ENCODE results near the gene OTUB1. TPM values are rescaled to one million over a fixed set of nuclear protein-coding genes. Genes with fewer than 3 reads are reported as not detected.

OTUB1 gene
- total RNA-seq, 3 donors from 2014 or later: 50.9 to 81.4 (median 79.3) TPM

DNA sequence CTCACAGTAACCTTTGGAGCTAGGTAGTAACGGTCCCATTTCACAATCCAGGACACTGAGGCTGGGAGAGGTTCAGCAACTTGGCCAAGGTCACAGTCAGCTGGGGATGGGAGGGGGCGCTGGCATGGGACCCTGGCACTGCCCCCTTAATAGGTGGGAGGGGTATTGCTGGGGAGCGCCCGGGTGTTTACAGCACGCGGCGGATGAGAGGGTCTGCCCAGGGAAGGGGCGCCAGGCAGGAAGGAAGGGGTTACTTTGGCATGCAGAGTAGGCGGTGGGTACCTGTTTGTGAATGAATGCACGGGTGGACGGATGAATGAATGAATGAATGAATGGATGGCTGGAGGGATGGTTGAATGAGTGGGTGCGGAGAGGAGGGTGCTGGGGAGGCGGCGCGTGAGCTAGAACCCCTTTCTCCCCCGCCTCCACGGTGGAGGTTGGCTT is 48.9 kb downstream of the OTUB1 start:
- no peak overlapping the region for H3K27ac ChIP-seq
- intact Hi-C loops (cut with DNase I; ENCODE audit: low total_unique reads): no loop called here
- H3K9me3 ChIP-seq: no peaks in the 10 kb centered on the region
- peaks cover 6 to 23% of the 10 kb centered on the region in 2 donors for H3K27me3 ChIP-seq
- peaks cover 5 to 15% of the 10 kb centered on the region in 2 donors for H3K4me1 ChIP-seq
- TF ChIP-seq, protein P1, sequence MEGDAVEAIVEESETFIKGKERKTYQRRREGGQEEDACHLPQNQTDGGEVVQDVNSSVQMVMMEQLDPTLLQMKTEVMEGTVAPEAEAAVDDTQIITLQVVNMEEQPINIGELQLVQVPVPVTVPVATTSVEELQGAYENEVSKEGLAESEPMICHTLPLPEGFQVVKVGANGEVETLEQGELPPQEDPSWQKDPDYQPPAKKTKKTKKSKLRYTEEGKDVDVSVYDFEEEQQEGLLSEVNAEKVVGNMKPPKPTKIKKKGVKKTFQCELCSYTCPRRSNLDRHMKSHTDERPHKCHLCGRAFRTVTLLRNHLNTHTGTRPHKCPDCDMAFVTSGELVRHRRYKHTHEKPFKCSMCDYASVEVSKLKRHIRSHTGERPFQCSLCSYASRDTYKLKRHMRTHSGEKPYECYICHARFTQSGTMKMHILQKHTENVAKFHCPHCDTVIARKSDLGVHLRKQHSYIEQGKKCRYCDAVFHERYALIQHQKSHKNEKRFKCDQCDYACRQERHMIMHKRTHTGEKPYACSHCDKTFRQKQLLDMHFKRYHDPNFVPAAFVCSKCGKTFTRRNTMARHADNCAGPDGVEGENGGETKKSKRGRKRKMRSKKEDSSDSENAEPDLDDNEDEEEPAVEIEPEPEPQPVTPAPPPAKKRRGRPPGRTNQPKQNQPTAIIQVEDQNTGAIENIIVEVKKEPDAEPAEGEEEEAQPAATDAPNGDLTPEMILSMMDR (IDR thresholded peaks at IDR 0.05): no peak
- TF ChIP-seq POLR2A (IDR thresholded peaks at IDR 0.05): no peak
- TF ChIP-seq POLR2AphosphoS5 (IDR thresholded peaks at IDR 0.05): no peak
- H3K36me3 ChIP-seq: no peaks in the 10 kb centered on the region
- H3K4me3 ChIP-seq: peak overlapping the region; percentile 6 to 68 (median 49)
- DNase-seq (ENCODE audit: low spot score in 2 of 2): no peak

DNA sequence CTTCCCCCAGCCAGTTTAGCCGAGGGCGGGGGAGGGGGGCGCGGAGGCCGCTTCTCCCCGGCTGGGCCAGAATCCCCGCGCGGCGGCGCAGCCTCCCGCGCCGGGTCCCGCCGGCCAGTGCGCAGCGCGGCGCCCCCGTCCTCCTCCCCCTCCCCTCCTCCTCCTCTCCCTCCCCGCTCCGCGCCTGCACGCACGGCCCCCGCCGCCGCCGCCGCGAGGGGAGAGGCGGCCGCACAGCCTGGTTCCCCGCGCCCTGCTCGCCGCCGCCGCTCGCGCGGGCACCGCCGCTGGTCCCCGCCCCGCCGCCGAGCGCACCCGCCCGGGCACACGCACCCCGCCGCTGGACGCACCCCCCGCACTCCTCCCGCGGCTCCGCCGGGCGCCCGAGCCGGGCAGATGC is 49.3 kb downstream of the OTUB1 start, which contains the start of gene FLRT1:
FLRT1 (plus strand) TSS at position 356 of the 400 bp plus-strand sequence. CDS start 80,337 bp downstream, outside the sequence.
- Histone ChIP-seq H3K27ac (no peak within 1 kb of the TSS), H3K27me3 (peaks cover 6 to 23% of the 10 kb centered on the region in 2 donors)

DNA sequence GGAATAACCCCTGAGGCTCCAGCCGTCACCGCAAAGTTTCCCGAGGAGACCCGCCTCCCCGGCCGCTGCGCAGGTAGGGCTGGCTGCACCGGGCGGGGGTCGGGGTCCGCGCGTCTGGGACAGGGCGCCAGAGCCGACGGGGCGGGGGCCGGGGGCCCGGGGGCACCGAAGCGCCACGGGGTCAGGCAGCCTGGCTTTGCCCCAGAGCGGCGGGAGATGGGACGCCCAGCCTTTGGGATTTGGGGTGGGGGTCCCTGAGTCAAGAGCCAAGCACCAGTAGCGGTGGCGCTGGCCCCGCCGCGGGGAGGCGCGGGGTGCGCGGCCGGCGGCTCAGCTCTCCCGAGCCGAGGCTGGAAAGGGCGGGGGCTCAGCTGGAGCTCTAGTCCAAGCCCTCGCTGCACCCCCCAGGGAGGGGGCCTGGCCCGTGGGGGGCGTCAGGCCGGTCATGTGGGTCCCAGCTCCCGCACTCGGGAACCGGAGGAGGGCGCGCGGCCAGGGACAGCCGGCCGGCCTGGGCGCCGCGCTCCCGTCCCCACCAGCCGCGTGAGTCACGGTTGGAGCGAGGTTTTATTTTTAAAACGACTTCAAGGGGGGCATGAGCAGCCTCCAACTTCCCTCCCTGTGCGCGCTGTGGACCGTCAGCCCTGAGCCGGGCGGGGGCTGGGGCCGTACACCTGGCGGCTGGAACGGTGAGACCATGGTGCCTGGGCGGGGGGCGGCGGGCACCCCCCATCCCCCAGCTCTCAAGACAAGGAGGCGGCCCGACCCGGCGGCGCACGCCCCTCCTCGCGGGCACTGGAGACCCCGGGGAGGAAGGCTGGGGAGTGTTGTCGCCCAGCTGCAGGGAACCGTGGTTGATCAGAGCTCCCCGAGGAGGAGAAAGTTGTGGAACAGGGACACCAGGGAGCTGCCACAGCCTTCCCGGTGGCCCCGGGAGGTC is 50.1 kb downstream of the OTUB1 start:
- intact Hi-C loops (cut with DNase I; ENCODE audit: low total_unique reads): no loop called here
- H3K9me3 ChIP-seq: no peaks in the 10 kb centered on the region

More for the DNA sequence above, 49.3 kb downstream of the OTUB1 start, which contains the start of gene FLRT1:
- H3K4me1 ChIP-seq: peaks cover 5 to 15% of the 10 kb centered on the region in 2 donors
- H3K9me3 ChIP-seq: no peaks in the 10 kb centered on the region
- peak within 1 kb of the TSS; percentile 42 to 68 (median 49) for H3K4me3 ChIP-seq
- H3K36me3 ChIP-seq: no peaks in the 10 kb centered on the region
- DNase-seq (ENCODE audit: low spot score in 2 of 2): no peak
- intact Hi-C loops (cut with DNase I; ENCODE audit: low total_unique reads): no loop called here
- TF ChIP-seq, protein P1 (IDR thresholded peaks at IDR 0.05): no peak
- TF ChIP-seq POLR2AphosphoS5 (IDR thresholded peaks at IDR 0.05) (no peak), POLR2A (IDR thresholded peaks at IDR 0.05) (no peak)

DNA sequence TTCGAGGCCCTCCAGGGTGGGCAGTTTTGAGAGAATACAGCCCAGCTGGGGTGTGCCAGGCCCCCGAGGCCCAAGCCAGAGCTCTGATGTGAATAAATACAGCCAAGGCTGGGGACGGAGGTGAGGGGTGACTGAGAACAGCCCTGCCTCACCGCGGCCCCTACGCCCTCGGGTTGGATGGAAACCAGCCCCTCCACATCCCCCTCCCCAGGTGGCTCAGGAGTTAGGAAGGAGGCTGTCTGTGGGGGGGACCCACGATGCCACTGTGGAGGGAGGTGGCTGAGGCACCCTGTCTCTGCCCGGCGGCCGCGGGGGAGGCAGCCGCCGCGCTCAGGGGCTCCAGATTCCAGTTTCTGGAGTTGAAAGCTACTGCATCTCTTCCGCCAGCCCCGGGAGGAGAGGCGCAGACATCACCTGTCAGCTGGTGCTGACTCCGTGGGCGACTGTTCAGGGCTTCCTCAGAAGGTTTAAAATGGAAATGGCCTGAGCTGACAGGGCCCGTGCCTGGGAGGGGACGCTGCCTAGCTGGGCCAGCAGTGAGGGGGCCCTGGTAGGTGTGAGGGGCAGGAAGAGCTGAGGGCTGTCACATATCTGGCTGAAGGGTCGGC is 50.9 kb downstream of the OTUB1 start:
- no peak for DNase-seq (ENCODE audit: low spot score in 2 of 2)
- H3K4me3 ChIP-seq: peak overlapping the region; percentile 42 to 68 (median 49)
- no peaks in the 10 kb centered on the region for H3K36me3 ChIP-seq
- H3K27me3 ChIP-seq: peaks cover 6 to 23% of the 10 kb centered on the region in 2 donors
- intact Hi-C loops (cut with DNase I; ENCODE audit: low total_unique reads): no loop called here
- peaks cover 5 to 15% of the 10 kb centered on the region in 2 donors for H3K4me1 ChIP-seq
- TF ChIP-seq POLR2AphosphoS5 (IDR thresholded peaks at IDR 0.05): no peak
- no peak overlapping the region for H3K27ac ChIP-seq
- H3K9me3 ChIP-seq: no peaks in the 10 kb centered on the region

More for the DNA sequence above, 50.1 kb downstream of the OTUB1 start:
- Histone ChIP-seq H3K4me3 (peak overlapping the region; percentile 42 to 68 (median 49)), H3K27me3 (peaks cover 6 to 23% of the 10 kb centered on the region in 2 donors), H3K36me3 (no peaks in the 10 kb centered on the region), H3K27ac (no peak overlapping the region), H3K4me1 (peaks cover 5 to 15% of the 10 kb centered on the region in 2 donors)
- no peak for TF ChIP-seq POLR2A (IDR thresholded peaks at IDR 0.05)
- TF ChIP-seq POLR2AphosphoS5 (IDR thresholded peaks at IDR 0.05): no peak
- TF ChIP-seq, protein P1 (IDR thresholded peaks at IDR 0.05): no peak
- DNase-seq (ENCODE audit: low spot score in 2 of 2): no peak

DNA sequence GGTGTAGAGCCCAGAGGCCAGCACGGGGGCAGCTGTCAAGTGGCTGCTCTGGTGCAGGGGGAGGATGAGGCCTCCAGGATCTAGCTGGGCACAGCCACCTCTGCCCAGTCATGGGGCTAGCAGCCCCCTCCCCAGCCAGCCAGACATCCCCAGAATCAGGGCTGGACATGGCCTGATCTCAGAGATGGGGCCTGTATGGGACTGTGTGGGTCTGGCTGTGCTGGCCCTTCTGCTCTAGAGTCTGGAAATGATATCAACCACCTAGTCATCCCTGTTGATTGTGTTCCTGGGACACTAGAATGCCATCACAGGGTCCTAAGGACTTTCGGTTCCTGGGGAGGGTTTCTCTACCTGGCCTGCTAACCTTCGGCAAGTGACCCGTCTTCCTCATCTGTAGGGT is 52.3 kb downstream of the OTUB1 start:
- Histone ChIP-seq H3K9me3 (no peaks in the 10 kb centered on the region), H3K27me3 (peaks cover 6 to 23% of the 10 kb centered on the region in 2 donors), H3K36me3 (no peaks in the 10 kb centered on the region), H3K4me1 (peaks cover 5 to 15% of the 10 kb centered on the region in 2 donors), H3K4me3 (no peak overlapping the region), H3K27ac (no peak overlapping the region)
- TF ChIP-seq, protein P1 (IDR thresholded peaks at IDR 0.05): no peak
- TF ChIP-seq POLR2AphosphoS5 (IDR thresholded peaks at IDR 0.05) (no peak), POLR2A (IDR thresholded peaks at IDR 0.05) (no peak)
- no peak for DNase-seq (ENCODE audit: low spot score in 2 of 2)
- intact Hi-C loops (cut with DNase I; ENCODE audit: low total_unique reads): no loop called here

All from breast epithelium (tissue), 4 donors.